ENCODE results near the gene ACBD6. TPM values are rescaled to one million over a fixed set of nuclear protein-coding genes. Genes with fewer than 3 reads are reported as not detected.

ACBD6 gene
- total RNA-seq, 2 donors from 2014 or later = 43.2 to 54.5 TPM

DNA sequence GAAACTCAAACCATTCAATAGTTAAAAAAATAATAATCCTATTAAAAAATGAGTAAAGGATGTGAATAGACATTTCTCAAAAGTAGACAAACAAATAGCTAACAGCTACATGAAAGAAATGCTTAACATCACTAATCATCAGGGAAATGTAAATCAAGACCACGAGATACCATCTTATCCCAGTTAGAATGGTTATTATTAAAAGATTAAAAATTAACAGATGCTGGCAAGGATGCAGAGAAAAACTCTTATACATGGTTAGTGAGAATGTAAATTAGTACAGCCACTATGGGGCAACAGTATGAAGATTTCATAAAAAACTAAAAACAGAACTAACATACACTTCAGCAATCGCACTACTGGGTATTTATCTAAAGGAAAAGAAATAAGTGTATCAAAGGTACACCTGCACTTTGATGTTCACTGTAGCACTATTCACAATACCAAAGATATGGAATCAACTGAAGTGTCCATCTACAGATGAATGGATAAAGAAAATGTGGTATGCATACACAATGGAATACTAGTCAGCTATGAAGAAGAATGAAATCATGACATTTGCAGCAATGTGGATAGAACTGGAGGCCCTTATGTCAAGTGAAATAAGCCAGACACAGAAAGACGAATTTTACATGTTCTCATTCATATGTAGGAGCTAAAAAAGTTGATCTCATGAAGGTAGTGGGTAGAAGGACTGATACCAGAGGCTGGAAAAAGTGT is 117.9 kb downstream of the ACBD6 start:
- H3K27ac ChIP-seq (ENCODE audit: low read depth, low read length) = no peak overlapping the region
- DNase-seq = no peak
- H3K9me3 ChIP-seq (ENCODE audit: control insufficient read depth, low read length) = peaks cover 45% of the 10 kb centered on the region
- H3K27me3 Mint-ChIP-seq (ENCODE audit: insufficient read depth) = no peaks in the 10 kb centered on the region
- H3K4me1 ChIP-seq (ENCODE audit: control insufficient read depth, insufficient read depth, low read length) = no peaks in the 10 kb centered on the region
- H3K4me3 ChIP-seq (ENCODE audit: low read length) = no peak overlapping the region
- H3K27me3 ChIP-seq (ENCODE audit: control insufficient read depth, insufficient read depth, low read length, poor library complexity, severe bottlenecking) = no peaks in the 10 kb centered on the region
- peaks cover 4% of the 10 kb centered on the region for H3K36me3 ChIP-seq (ENCODE audit: control insufficient read depth, insufficient read depth, low read length)
- H3K4me3 Mint-ChIP-seq = no peak overlapping the region
- H3K36me3 Mint-ChIP-seq (ENCODE audit: low read depth) = peaks cover 42% of the 10 kb centered on the region
- no peaks in the 10 kb centered on the region for H3K4me1 Mint-ChIP-seq
- TF ChIP-seq, protein P1, sequence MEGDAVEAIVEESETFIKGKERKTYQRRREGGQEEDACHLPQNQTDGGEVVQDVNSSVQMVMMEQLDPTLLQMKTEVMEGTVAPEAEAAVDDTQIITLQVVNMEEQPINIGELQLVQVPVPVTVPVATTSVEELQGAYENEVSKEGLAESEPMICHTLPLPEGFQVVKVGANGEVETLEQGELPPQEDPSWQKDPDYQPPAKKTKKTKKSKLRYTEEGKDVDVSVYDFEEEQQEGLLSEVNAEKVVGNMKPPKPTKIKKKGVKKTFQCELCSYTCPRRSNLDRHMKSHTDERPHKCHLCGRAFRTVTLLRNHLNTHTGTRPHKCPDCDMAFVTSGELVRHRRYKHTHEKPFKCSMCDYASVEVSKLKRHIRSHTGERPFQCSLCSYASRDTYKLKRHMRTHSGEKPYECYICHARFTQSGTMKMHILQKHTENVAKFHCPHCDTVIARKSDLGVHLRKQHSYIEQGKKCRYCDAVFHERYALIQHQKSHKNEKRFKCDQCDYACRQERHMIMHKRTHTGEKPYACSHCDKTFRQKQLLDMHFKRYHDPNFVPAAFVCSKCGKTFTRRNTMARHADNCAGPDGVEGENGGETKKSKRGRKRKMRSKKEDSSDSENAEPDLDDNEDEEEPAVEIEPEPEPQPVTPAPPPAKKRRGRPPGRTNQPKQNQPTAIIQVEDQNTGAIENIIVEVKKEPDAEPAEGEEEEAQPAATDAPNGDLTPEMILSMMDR (conservative IDR thresholded peaks at IDR 0.05) = no peak
- H3K27ac Mint-ChIP-seq = no peak overlapping the region
- H3K9ac ChIP-seq (ENCODE audit: extremely low read depth, low read length, poor library complexity, severe bottlenecking) = no peak overlapping the region
- 99 to 100% methylated on average over 1 to 2 of the region's 3 CpGs for WGBS, 2 experiments (ENCODE audit: insufficient coverage in 1 of 2, insufficient read length in 1 of 2)
- H3K9me3 Mint-ChIP-seq = peaks cover 69% of the 10 kb centered on the region

DNA sequence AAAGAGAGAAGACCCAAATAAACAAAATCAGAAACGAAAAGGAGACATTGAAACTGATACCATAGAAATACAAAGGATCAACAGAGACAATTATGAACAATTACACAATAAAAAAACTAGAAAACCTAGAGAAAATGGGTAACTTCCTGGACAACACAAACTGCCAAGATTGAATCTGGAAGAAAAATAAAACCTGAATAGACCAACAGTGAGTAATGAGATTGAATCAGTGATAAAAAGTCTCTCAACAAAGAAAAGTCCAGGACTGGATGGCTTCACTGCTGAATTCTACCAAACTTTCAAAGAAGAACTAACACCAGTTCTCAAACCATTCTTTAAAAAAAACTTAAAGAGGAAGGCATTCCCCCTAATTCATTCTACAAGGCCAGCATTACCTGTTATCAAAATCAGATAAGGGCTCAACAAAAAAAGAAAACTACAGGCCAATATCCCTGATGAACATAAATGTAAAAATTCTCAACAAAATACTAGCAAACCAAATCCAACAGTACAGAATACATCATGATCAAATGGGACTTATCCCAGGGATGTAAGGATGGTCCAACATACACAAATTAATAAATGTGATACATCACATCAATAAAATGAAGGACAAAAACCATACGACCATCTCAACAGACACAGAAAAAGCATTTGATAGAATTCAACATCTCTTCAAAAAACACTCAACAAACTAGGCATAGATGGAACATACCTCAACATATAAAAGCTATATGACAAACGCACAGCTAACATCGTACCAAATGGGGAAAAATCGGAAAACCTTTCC is 119.9 kb downstream of the ACBD6 start:
- TF ChIP-seq, protein P1 (conservative IDR thresholded peaks at IDR 0.05) = no peak
- peaks cover 53% of the 10 kb centered on the region for H3K9me3 ChIP-seq (ENCODE audit: control insufficient read depth, low read length)
- Mint-ChIP-seq H3K36me3 (ENCODE audit: low read depth) (peaks cover 48% of the 10 kb centered on the region), H3K27ac (no peak overlapping the region), H3K4me1 (no peaks in the 10 kb centered on the region), H3K27me3 (ENCODE audit: insufficient read depth) (no peaks in the 10 kb centered on the region), H3K4me3 (no peak overlapping the region), H3K9me3 (peaks cover 71% of the 10 kb centered on the region)
- no peaks in the 10 kb centered on the region for H3K27me3 ChIP-seq (ENCODE audit: control insufficient read depth, insufficient read depth, low read length, poor library complexity, severe bottlenecking)
- WGBS, 2 experiments (ENCODE audit: insufficient coverage in 1 of 2, insufficient read length in 1 of 2) = 86 to 90% methylated on average over 1 to 5 of the region's 5 CpGs
- H3K4me3 ChIP-seq (ENCODE audit: low read length) = no peak overlapping the region
- H3K9ac ChIP-seq (ENCODE audit: extremely low read depth, low read length, poor library complexity, severe bottlenecking) = no peak overlapping the region
- peaks cover 4% of the 10 kb centered on the region for H3K36me3 ChIP-seq (ENCODE audit: control insufficient read depth, insufficient read depth, low read length)
- no peaks in the 10 kb centered on the region for H3K4me1 ChIP-seq (ENCODE audit: control insufficient read depth, insufficient read depth, low read length)
- H3K27ac ChIP-seq (ENCODE audit: low read depth, low read length) = no peak overlapping the region
- no peak for DNase-seq

DNA sequence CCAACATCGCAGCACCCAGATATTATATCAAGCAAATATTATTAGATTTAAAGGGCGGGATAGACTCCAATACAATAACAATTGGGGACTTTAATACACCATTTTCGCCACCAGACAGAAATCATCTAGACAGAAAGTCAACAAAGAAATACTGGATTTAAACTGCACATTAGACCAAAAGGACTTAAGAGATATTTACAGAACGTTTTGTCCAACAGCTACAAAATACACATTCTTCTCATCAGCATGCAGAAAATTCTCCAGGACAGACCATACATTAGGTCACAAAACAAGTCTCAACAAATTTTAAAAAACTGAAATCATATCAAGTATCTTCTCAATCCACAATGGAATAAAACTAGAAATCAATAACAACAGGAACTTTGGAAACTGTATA is 121.2 kb downstream of the ACBD6 start:
- Histone ChIP-seq H3K9ac (ENCODE audit: extremely low read depth, low read length, poor library complexity, severe bottlenecking) (no peak overlapping the region), H3K36me3 (ENCODE audit: control insufficient read depth, insufficient read depth, low read length) (peaks cover 4% of the 10 kb centered on the region), H3K9me3 (ENCODE audit: control insufficient read depth, low read length) (peaks cover 55% of the 10 kb centered on the region), H3K27me3 (ENCODE audit: control insufficient read depth, insufficient read depth, low read length, poor library complexity, severe bottlenecking) (no peaks in the 10 kb centered on the region), H3K4me1 (ENCODE audit: control insufficient read depth, insufficient read depth, low read length) (no peaks in the 10 kb centered on the region), H3K4me3 (ENCODE audit: low read length) (no peak overlapping the region), H3K27ac (ENCODE audit: low read depth, low read length) (no peak overlapping the region)
- H3K27me3 Mint-ChIP-seq (ENCODE audit: insufficient read depth) = no peaks in the 10 kb centered on the region
- TF ChIP-seq, protein P1 (conservative IDR thresholded peaks at IDR 0.05) = no peak
- H3K9me3 Mint-ChIP-seq = peaks cover 68% of the 10 kb centered on the region
- 93 to 100% methylated on average over 1 to 4 of the region's 4 CpGs for WGBS, 2 experiments (ENCODE audit: insufficient coverage in 1 of 2, insufficient read length in 1 of 2)
- DNase-seq = no peak
- H3K36me3 Mint-ChIP-seq (ENCODE audit: low read depth) = peaks cover 40% of the 10 kb centered on the region
- H3K4me3 Mint-ChIP-seq = no peak overlapping the region
- H3K4me1 Mint-ChIP-seq = no peaks in the 10 kb centered on the region
- no peak overlapping the region for H3K27ac Mint-ChIP-seq

All from endodermal cell (in vitro differentiated cells).